OCI-LY7 (cell line): ENCODE measurements around the gene ASCL3.

Experiments
- CTCF ChIP-seq: fragments of 200-600 bp; sonication (generic); conservative IDR thresholded peaks from 2 replicates; pipeline ENCODE4 v1.5.1; 2014; ENCODE audit warnings: mild to moderate bottlenecking, antibody characterized with exemption, low read length, moderate library complexity, mixed read lengths
- EZH2phosphoT487 ChIP-seq: fragments of 200-600 bp; sonication (generic); IDR thresholded peaks from 2 replicates; pipeline ENCODE4 v1.6.1; 2018; ENCODE audit warnings: low read depth, borderline replicate concordance, mild to moderate bottlenecking, mixed run types, antibody characterized with exemption, low read length, moderate library complexity, mixed read lengths

DNA sequence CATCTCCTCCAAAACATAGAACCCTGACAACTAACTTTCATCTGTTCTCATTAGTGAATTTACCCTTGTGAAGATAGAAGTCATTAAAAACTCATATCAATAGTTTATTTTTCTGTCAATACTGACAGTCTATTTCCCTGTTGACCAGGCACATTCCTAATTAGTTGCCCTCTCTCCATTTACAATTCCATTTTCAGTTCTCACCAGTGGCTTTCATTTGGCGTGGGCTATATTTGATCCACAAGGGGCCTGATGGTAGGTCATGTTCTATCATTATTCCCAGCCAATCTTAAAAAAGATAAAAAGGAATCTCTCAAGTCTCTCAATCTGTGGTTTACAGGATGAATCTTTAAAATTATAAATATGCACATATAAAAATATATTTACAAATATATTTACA is 35.7 kb downstream of the ASCL3 start:
- TF ChIP-seq CTCF (no peak), EZH2phosphoT487 (no peak)
